Common myeloid progenitor, CD34-positive (primary cell): ENCODE results near the gene MYO5C.

Source experiments
- CTCF ChIA-PET: fragments of 350-600 bp; sonication (Branson Sonifier 250); formaldehyde crosslinking; loops from one replicate; lab custom pipeline; 2021; ENCODE audit warnings: antibody characterized with exemption; lab: Charles Lee
- POLR2A ChIA-PET: fragments of 350-600 bp; sonication (Branson Sonifier 250); formaldehyde crosslinking; loops from one replicate; lab custom pipeline; 2021; ENCODE audit warnings: antibody characterized with exemption; lab: Charles Lee
- DNase-seq, 3 donors: peaks; one replicate each; pipeline versions ENCODE4 v3.0.0 to v3.0.0-alpha.2; 2013
- H3K27ac ChIP-seq, 2 experiments: 1 replicate in 1 of 2; 2 replicates in 1 of 2; pipeline ENCODE4 v1.7.0; 2013; ENCODE audit warnings: inconsistent platforms in 2 of 2, low read length in 2 of 2, mild to moderate bottlenecking in 2 of 2, low read depth in 1 of 2, moderate library complexity in 1 of 2; ENCODE audit not compliant: severe bottlenecking in 2 of 2, insufficient read depth in 1 of 2, poor library complexity in 1 of 2
- H3K27me3 ChIP-seq, 5 experiments: replicated peaks in 2 of 5; 1 replicate in 3 of 5; 2 replicates in 2 of 5; pipeline versions ENCODE4 v1.6.1 to v1.7.0; 2013; ENCODE audit warnings: low read length in 4 of 5, mild to moderate bottlenecking in 2 of 5, moderate library complexity in 2 of 5, inconsistent platforms in 1 of 5; ENCODE audit not compliant: insufficient read depth in 5 of 5, control insufficient read depth in 4 of 5
- H3K36me3 ChIP-seq, 4 experiments: 1 replicate in 2 of 4; 2 replicates in 2 of 4; pipeline versions ENCODE4 v1.6.1 to v1.7.0; 2013; ENCODE audit warnings: low read length in 3 of 4, control low read depth in 1 of 4, mild to moderate bottlenecking in 1 of 4; ENCODE audit not compliant: control insufficient read depth in 4 of 4, insufficient read depth in 4 of 4
- H3K4me1 ChIP-seq, 4 experiments: 1 replicate in 3 of 4; 2 replicates in 1 of 4; pipeline versions ENCODE4 v1.6.1 to v1.7.1; 2013; ENCODE audit warnings: low read length in 3 of 4, mild to moderate bottlenecking in 3 of 4, control low read depth in 1 of 4, inconsistent platforms in 1 of 4, moderate library complexity in 1 of 4; ENCODE audit not compliant: control insufficient read depth in 4 of 4, insufficient read depth in 4 of 4; ENCODE audit errors: control extremely low read depth in 1 of 4
- H3K4me3 ChIP-seq, 7 experiments: 1 replicate in 4 of 7; 2 replicates in 3 of 7; pipeline versions ENCODE4 v1.5.1 to v1.7.0; 2013; ENCODE audit warnings: mild to moderate bottlenecking in 7 of 7, low read length in 6 of 7, moderate library complexity in 6 of 7, inconsistent platforms in 2 of 7, low read depth in 2 of 7, control low read depth in 1 of 7; ENCODE audit not compliant: insufficient read depth in 4 of 7, control insufficient read depth in 1 of 7; ENCODE audit errors: extremely low read depth in 1 of 7
- H3K9me3 ChIP-seq, 5 experiments: 1 replicate in 4 of 5; 2 replicates in 1 of 5; pipeline versions ENCODE4 v1.6.1 to v1.7.1; 2013; ENCODE audit warnings: low read length in 4 of 5, mild to moderate bottlenecking in 2 of 5, inconsistent platforms in 1 of 5, low read depth in 1 of 5, moderate library complexity in 1 of 5; ENCODE audit not compliant: control insufficient read depth in 4 of 5, insufficient read depth in 2 of 5; ENCODE audit errors: control extremely low read depth in 1 of 5
- WGBS: methylation state at CpG from one replicate; pipeline ENCODE4 v1.1.5; 2013; ENCODE audit not compliant: insufficient coverage; 5-methylcytosine and 5-hydroxymethylcytosine counted together

MYO5C gene

GRCh38 chr15:52144656-52145178 lies 150.9 kb downstream of the MYO5C start:
- Histone ChIP-seq H3K4me3 (no peak overlapping the region), H3K27me3 (no peaks in the 10 kb centered on the region), H3K27ac (no peak overlapping the region), H3K36me3 (peaks cover 6 to 51% (median 29%) of the 10 kb centered on the region in 4 experiments), H3K4me1 (peaks cover 0 to 5% (median 2%) of the 10 kb centered on the region in 4 experiments), H3K9me3 (peaks cover 0 to 5% (median 3%) of the 10 kb centered on the region in 5 experiments)
- POLR2A ChIA-PET, result interaction anchor here (0.5 kb wide), 1 partner anchor 17 kb away, joined by 3 read pairs; no protein-coding TSS in a partner anchor
- CTCF ChIA-PET, result interaction anchor here (0.8 to 1.9 kb wide), 5 partner anchors 9 to 163 kb away, joined by 3 to 5 read pairs (median 3); no protein-coding TSS in a partner anchor
- 94% methylated on average over 5 of the region's 7 CpGs for WGBS
- no peak for DNase-seq

- Histone ChIP-seq H3K9me3 (peaks cover 0 to 5% (median 3%) of the 10 kb centered on the region in 5 experiments), H3K36me3 (peaks cover 6 to 43% (median 24%) of the 10 kb centered on the region in 4 experiments), H3K4me3 (no peak overlapping the region), H3K4me1 (peaks cover 0 to 13% (median 10%) of the 10 kb centered on the region in 4 experiments), H3K27ac (no peak overlapping the region), H3K27me3 (no peaks in the 10 kb centered on the region)
- 83% methylated on average over 11 of the region's 11 CpGs for WGBS
- ChIA-PET CTCF (interaction anchor here (1.2 to 1.9 kb wide), 4 partner anchors 10 to 163 kb away, joined by 3 to 6 read pairs (median 4); no protein-coding TSS in a partner anchor), POLR2A (no interaction called here)
- no peak for DNase-seq
These were observed 151.7 kb downstream of the MYO5C start for GRCh38 chr15:52143873-52144272.
